H9 (cell line): ENCODE measurements around the gene MYH15. TPM values are rescaled to one million over a fixed set of nuclear protein-coding genes. Genes with fewer than 3 reads are reported as not detected.
A peak's percentile ranks its signal among the peaks of the same experiment; 100 is the strongest.

ENCODE experiments used
- DNase-seq: peaks from one replicate; pipeline ENCODE4 v3.0.0-alpha.2; 2017
- H2AFZ ChIP-seq: one replicate; pipeline ENCODE4 v1.6.1; 2013; ENCODE audit warnings: mild to moderate bottlenecking, low read length, control low read depth, moderate library complexity
- H2AK5ac ChIP-seq: 2 replicates; pipeline ENCODE4 v1.6.1; 2013; ENCODE audit warnings: low read length, control low read depth, mixed read lengths; ENCODE audit not compliant: insufficient read length
- H2BK120ac ChIP-seq: one replicate; pipeline ENCODE4 v1.6.1; 2013; ENCODE audit warnings: low read depth, mild to moderate bottlenecking, low read length, control low read depth, inconsistent platforms; ENCODE audit not compliant: poor library complexity, severe bottlenecking
- H2BK12ac ChIP-seq: 2 replicates; pipeline ENCODE4 v1.6.1; 2013; ENCODE audit warnings: low read length, control low read depth, mixed read lengths, low read depth; ENCODE audit not compliant: insufficient read length
- H2BK15ac ChIP-seq: 2 replicates; pipeline ENCODE4 v1.6.1; 2013; ENCODE audit warnings: low read depth, low read length, control low read depth
- H2BK20ac ChIP-seq: one replicate; pipeline ENCODE4 v1.6.1; 2013; ENCODE audit warnings: low read depth, mild to moderate bottlenecking, low read length, control low read depth, inconsistent platforms; ENCODE audit not compliant: poor library complexity, severe bottlenecking
- H2BK5ac ChIP-seq: 2 replicates; pipeline ENCODE4 v1.6.1; 2013; ENCODE audit warnings: low read length, control low read depth, mixed read lengths; ENCODE audit not compliant: insufficient read length
- H3K14ac ChIP-seq: 2 replicates; pipeline ENCODE4 v1.6.1; 2013; ENCODE audit warnings: low read length, control low read depth; ENCODE audit not compliant: insufficient read depth
- H3K18ac ChIP-seq: 2 replicates; pipeline ENCODE4 v1.6.1; 2013; ENCODE audit warnings: low read depth, mild to moderate bottlenecking, mixed read lengths, low read length, control low read depth; ENCODE audit not compliant: insufficient read length
- H3K23ac ChIP-seq: 2 replicates; pipeline ENCODE4 v1.6.1; 2013; ENCODE audit warnings: low read length, control low read depth, mixed read lengths, low read depth; ENCODE audit not compliant: insufficient read length
- H3K23me2 ChIP-seq: 2 replicates; pipeline ENCODE4 v1.6.1; 2013; ENCODE audit warnings: low read depth, mild to moderate bottlenecking, mixed read lengths, low read length, control low read depth; ENCODE audit not compliant: insufficient read length, poor library complexity, severe bottlenecking
- H3K27ac ChIP-seq: 2 replicates; pipeline ENCODE4 v1.5.1; 2013; ENCODE audit warnings: low read length, control low read depth, mixed read lengths, low read depth; ENCODE audit not compliant: insufficient read length
- H3K27me3 ChIP-seq: 2 replicates; pipeline ENCODE4 v1.6.1; 2013; ENCODE audit warnings: low read length, control low read depth, inconsistent platforms; ENCODE audit not compliant: insufficient read depth
- H3K4ac ChIP-seq: 2 replicates; pipeline ENCODE4 v1.6.1; 2013; ENCODE audit warnings: low read depth, mild to moderate bottlenecking, control low read depth, inconsistent platforms, low read length, moderate library complexity
- H3K4me1 ChIP-seq: 2 replicates; pipeline ENCODE4 v1.6.1; 2013; ENCODE audit warnings: low read length, control low read depth, inconsistent platforms; ENCODE audit not compliant: insufficient read depth
- H3K4me2 ChIP-seq: 2 replicates; pipeline ENCODE4 v1.6.1; 2013; ENCODE audit warnings: low read length, control low read depth, mixed read lengths; ENCODE audit not compliant: insufficient read length, insufficient read depth
- H3K56ac ChIP-seq: 2 replicates; pipeline ENCODE4 v1.6.1; 2013; ENCODE audit warnings: low read depth, mild to moderate bottlenecking, mixed read lengths, low read length, control low read depth; ENCODE audit not compliant: insufficient read length
- H3K79me1 ChIP-seq: 2 replicates; pipeline ENCODE4 v1.6.1; 2013; ENCODE audit warnings: low read depth, mild to moderate bottlenecking, moderate library complexity, low read length, control low read depth, inconsistent platforms; ENCODE audit not compliant: insufficient read depth, poor library complexity, severe bottlenecking
- H3K79me2 ChIP-seq: 2 replicates; pipeline ENCODE4 v1.6.1; 2013; ENCODE audit warnings: low read length, control low read depth, inconsistent platforms; ENCODE audit not compliant: insufficient read depth
- H3K9ac ChIP-seq: 2 replicates; pipeline ENCODE4 v1.6.1; 2013; ENCODE audit warnings: low read length, control low read depth, mixed read lengths; ENCODE audit not compliant: insufficient read length; ENCODE audit errors: extremely low read depth
- H3K9me3 ChIP-seq: one replicate; pipeline ENCODE4 v1.6.1; 2013; ENCODE audit warnings: low read depth, low read length, inconsistent platforms; ENCODE audit not compliant: control insufficient read depth
- H3T11ph ChIP-seq: one replicate; pipeline ENCODE4 v1.6.1; 2013; ENCODE audit warnings: mild to moderate bottlenecking, low read length, control low read depth, inconsistent platforms
- H4K20me1 ChIP-seq: one replicate; pipeline ENCODE4 v1.6.1; 2013; ENCODE audit not compliant: control insufficient read depth, insufficient read length, insufficient read depth
- H4K5ac ChIP-seq: 2 replicates; pipeline ENCODE4 v1.6.1; 2013; ENCODE audit warnings: low read depth, mild to moderate bottlenecking, mixed read lengths, low read length, control low read depth; ENCODE audit not compliant: insufficient read length
- H4K8ac ChIP-seq: replicated peaks from 2 replicates; pipeline ENCODE4 v1.6.1; 2013; ENCODE audit warnings: low read length, control low read depth, mixed read lengths, low read depth; ENCODE audit not compliant: insufficient read length
- H4K91ac ChIP-seq: 2 replicates; pipeline ENCODE4 v1.6.1; 2013; ENCODE audit warnings: low read depth, mild to moderate bottlenecking, moderate library complexity, mixed read lengths, low read length, control low read depth; ENCODE audit not compliant: insufficient read length
- H3K27ac Mint-ChIP-seq, 3 experiments: 2 replicates in 2 of 3; 3 replicates in 1 of 3; pipeline ENCODE4 v1.8.0; 2020 to 2021; ENCODE audit warnings: mixed read lengths in 3 of 3, mild to moderate bottlenecking in 1 of 3, moderate library complexity in 1 of 3
- H3K27me3 Mint-ChIP-seq: 2 replicates; pipeline ENCODE4 v1.8.0; 2021; ENCODE audit warnings: low read depth, mild to moderate bottlenecking, moderate library complexity, mixed read lengths
- H3K36me3 Mint-ChIP-seq, 3 experiments: 2 replicates in 2 of 3; 3 replicates in 1 of 3; pipeline ENCODE4 v1.8.0; 2020 to 2021; ENCODE audit warnings: low read depth in 3 of 3, mixed read lengths in 3 of 3; ENCODE audit not compliant: insufficient read depth in 1 of 3
- H3K4me1 Mint-ChIP-seq, 2 experiments: 2 replicates each; pipeline ENCODE4 v1.8.0; 2020; ENCODE audit warnings: mixed read lengths in 2 of 2
- H3K4me3 Mint-ChIP-seq, 2 experiments: 2 replicates in 1 of 2; 3 replicates in 1 of 2; pipeline ENCODE4 v1.8.0; 2020 to 2021; ENCODE audit warnings: mild to moderate bottlenecking in 2 of 2, mixed read lengths in 2 of 2, moderate library complexity in 1 of 2
- H3K9me3 Mint-ChIP-seq, 2 experiments: 2 replicates in 1 of 2; 3 replicates in 1 of 2; pipeline ENCODE4 v1.8.0; 2020; ENCODE audit warnings: mild to moderate bottlenecking in 2 of 2, mixed read lengths in 2 of 2, moderate library complexity in 1 of 2
- CTCF ChIP-seq: fragments of 200-600 bp; sonication (generic); conservative IDR thresholded peaks from 3 replicates; pipeline ENCODE4 v1.8.0; 2021; ENCODE audit warnings: antibody characterized with exemption, mild to moderate bottlenecking
- WGBS: extraction: QIAGEN DNeasy Blood & Tissue Kit; methylation state at CpG from one replicate; pipeline ENCODE4 v1.1.7; 2013; ENCODE audit warnings: missing lambda C conversion rate, low lambda C conversion rate, mixed read lengths; ENCODE audit not compliant: insufficient read length; ENCODE audit errors: extremely low coverage; 5-methylcytosine and 5-hydroxymethylcytosine counted together
- total RNA-seq: library from RNA; stranded (reverse); gene quantifications from 2 replicates; pipeline ENCODE4 v1.2.1, GENCODE V29; 2021

MYH15 gene
- total RNA-seq, 1 experiment from 2014 or later: 0.13 TPM

GRCh38 chr3:108406661-108407206 is 103.7 kb downstream of the MYH15 start:
- H3K4me1 Mint-ChIP-seq: peaks cover 15 to 18% of the 10 kb centered on the region in 2 experiments
- Histone ChIP-seq H2AK5ac (no peak overlapping the region), H3K9ac (no peak overlapping the region), H3K18ac (no peak overlapping the region), H3T11ph (no peak overlapping the region), H3K4me2 (no peak overlapping the region), H2AFZ (no peak overlapping the region), H3K23ac (no peak overlapping the region), H3K14ac (no peak overlapping the region), H2BK120ac (no peak overlapping the region), H4K8ac (no peak overlapping the region), H4K91ac (no peak overlapping the region), H3K4ac (no peak overlapping the region), H2BK12ac (no peak overlapping the region), H3K27me3 (no peaks in the 10 kb centered on the region), H3K23me2 (no peaks in the 10 kb centered on the region), H2BK5ac (no peak overlapping the region), H3K4me1 (peaks cover 2% of the 10 kb centered on the region; the same call in 1 of the 2 replicates), H3K9me3 (no peaks in the 10 kb centered on the region), H3K27ac (no peak overlapping the region), H4K20me1 (no peaks in the 10 kb centered on the region), H2BK15ac (no peak overlapping the region), H2BK20ac (no peak overlapping the region), H3K56ac (no peak overlapping the region), H3K79me1 (no peaks in the 10 kb centered on the region), H4K5ac (no peak overlapping the region), H3K79me2 (no peaks in the 10 kb centered on the region)
- no peak for DNase-seq
- peak; percentile 66 for TF ChIP-seq CTCF
- no peaks in the 10 kb centered on the region; a peak in 2 of 5 replicates for H3K9me3 Mint-ChIP-seq
- H3K27me3 Mint-ChIP-seq: no peaks in the 10 kb centered on the region
- WGBS: no CpG with 5 or more reads among the region's 7 CpGs
- no peaks in the 10 kb centered on the region for H3K36me3 Mint-ChIP-seq
- H3K4me3 Mint-ChIP-seq: no peak overlapping the region
- no peak overlapping the region; a peak in 1 of 7 replicates for H3K27ac Mint-ChIP-seq
